SK-N-SH treated with all-trans-retinoic acid at 6 μM for 48 hours (cell line): ENCODE measurements around the gene GSDMA.

ENCODE experiments used
- ATAC-seq: fragments of 200-7000 bp; cut with Tn5 transposase; 3 replicates; pipeline ENCODE4 v1.9.1; 2020; ENCODE audit warnings: mild to moderate bottlenecking, moderate library complexity
- ARNTL ChIP-seq: fragments of 450-650 bp; formaldehyde crosslinking; IDR thresholded peaks from 2 replicates; pipeline ENCODE4 v1.5.0; 2020; ENCODE audit warnings: low read depth, mild to moderate bottlenecking, moderate library complexity, borderline replicate concordance
- BACH2 ChIP-seq: fragments of 250-450 bp; sonication (Bioruptor Pico); IDR thresholded peaks from 2 replicates; pipeline ENCODE4 v1.9.0; 2021; ENCODE audit warnings: mild to moderate bottlenecking, borderline replicate concordance
- CSDC2 ChIP-seq: fragments of 250-450 bp; sonication (Bioruptor Pico); IDR thresholded peaks from 2 replicates; pipeline ENCODE4 v1.5.0; 2020; ENCODE audit warnings: mild to moderate bottlenecking, moderate library complexity
- CSRNP3 ChIP-seq: fragments of 250-450 bp; sonication (Bioruptor Pico); IDR thresholded peaks from 2 replicates; pipeline ENCODE4 v1.5.1; 2021; ENCODE audit warnings: mild to moderate bottlenecking, moderate library complexity
- ESRRG ChIP-seq: fragments of 250-450 bp; sonication (Bioruptor Pico); IDR thresholded peaks from 2 replicates; pipeline ENCODE4 v1.6.1; 2021; ENCODE audit warnings: mild to moderate bottlenecking
- GLIS3 ChIP-seq: fragments of 250-450 bp; sonication (Bioruptor Pico); IDR thresholded peaks from 2 replicates; pipeline ENCODE4 v1.5.0; 2020; ENCODE audit warnings: mild to moderate bottlenecking, moderate library complexity
- ISL1 ChIP-seq: fragments of 250-450 bp; sonication (Bioruptor Pico); IDR thresholded peaks from 2 replicates; pipeline ENCODE4 v2.1.2; 2022; ENCODE audit warnings: mild to moderate bottlenecking, moderate library complexity
- OSR1 ChIP-seq: fragments of 250-450 bp; sonication (Bioruptor Pico); IDR thresholded peaks from 2 replicates; pipeline ENCODE4 v1.8.0; 2022; ENCODE audit warnings: moderate library complexity, mild to moderate bottlenecking, inconsistent platforms
- PATZ1 ChIP-seq: fragments of 250-450 bp; sonication (Bioruptor Pico); IDR thresholded peaks from 2 replicates; pipeline ENCODE4 v1.8.0; 2020; ENCODE audit warnings: mild to moderate bottlenecking, moderate library complexity, borderline replicate concordance
- POU6F1 ChIP-seq: fragments of 250-450 bp; sonication (Bioruptor Pico); IDR thresholded peaks from 2 replicates; pipeline ENCODE4 v1.8.0; 2021; ENCODE audit warnings: low read depth, mild to moderate bottlenecking, moderate library complexity, borderline replicate concordance
- PPARA ChIP-seq: fragments of 250-450 bp; sonication (Bioruptor Pico); IDR thresholded peaks from 2 replicates; pipeline ENCODE4 v1.5.0; 2020; ENCODE audit warnings: mild to moderate bottlenecking, borderline replicate concordance
- RARB ChIP-seq: fragments of 250-450 bp; sonication (Bioruptor Pico); IDR thresholded peaks from 2 replicates; pipeline ENCODE4 v1.8.0; 2021; ENCODE audit warnings: mild to moderate bottlenecking, moderate library complexity
- SNAI2 ChIP-seq: fragments of 250-450 bp; sonication (Bioruptor Pico); IDR thresholded peaks from 2 replicates; pipeline ENCODE4 v1.5.0; 2020; ENCODE audit warnings: mild to moderate bottlenecking, moderate library complexity
- TCF4 ChIP-seq: fragments of 250-450 bp; sonication (Bioruptor Pico); IDR thresholded peaks from 2 replicates; pipeline ENCODE4 v1.8.0; 2021; ENCODE audit warnings: mild to moderate bottlenecking, moderate library complexity, borderline replicate concordance
- TOX ChIP-seq: fragments of 250-450 bp; sonication (Bioruptor Pico); IDR thresholded peaks from 2 replicates; pipeline ENCODE4 v1.8.0; 2021; ENCODE audit warnings: mild to moderate bottlenecking, moderate library complexity, borderline replicate concordance
- TSHZ2 ChIP-seq: fragments of 250-450 bp; sonication (Bioruptor Pico); IDR thresholded peaks from 2 replicates; pipeline ENCODE4 v1.5.0; 2020; ENCODE audit warnings: mild to moderate bottlenecking, moderate library complexity
- ZC3H10 ChIP-seq: fragments of 250-450 bp; sonication (Bioruptor Pico); IDR thresholded peaks from 2 replicates; pipeline ENCODE4 v1.5.1; 2021; ENCODE audit warnings: mild to moderate bottlenecking, moderate library complexity
- ZFP3 ChIP-seq: fragments of 250-450 bp; sonication (Bioruptor Pico); IDR thresholded peaks from 2 replicates; pipeline ENCODE4 v1.5.0; 2020; ENCODE audit warnings: mild to moderate bottlenecking, moderate library complexity
- ZFP30 ChIP-seq: fragments of 450-650 bp; formaldehyde crosslinking; IDR thresholded peaks from 2 replicates; pipeline ENCODE4 v1.5.0; 2022; ENCODE audit warnings: mild to moderate bottlenecking, moderate library complexity
- ZNF565 ChIP-seq: fragments of 450-650 bp; formaldehyde crosslinking; conservative IDR thresholded peaks from 2 replicates; pipeline ENCODE4 v1.5.0; 2020; ENCODE audit warnings: low read depth, mild to moderate bottlenecking, moderate library complexity
- ZNF70 ChIP-seq: fragments of 450-650 bp; formaldehyde crosslinking; IDR thresholded peaks from 2 replicates; pipeline ENCODE4 v1.5.0; 2020; ENCODE audit warnings: mild to moderate bottlenecking, moderate library complexity
- ZNF8 ChIP-seq: fragments of 450-650 bp; formaldehyde crosslinking; IDR thresholded peaks from 2 replicates; pipeline ENCODE4 v1.5.0; 2020; ENCODE audit warnings: mild to moderate bottlenecking, moderate library complexity
- TF ChIP-seq, protein P1 (sequence below): fragments of 250-450 bp; sonication (Bioruptor Pico); IDR thresholded peaks from 2 replicates; pipeline ENCODE4 v1.5.1; 2020; ENCODE audit warnings: low read depth, mild to moderate bottlenecking, moderate library complexity

Gene GSDMA

GRCh38 chr17:39979893-39980350 is 17.1 kb downstream of the GSDMA start:
- no peak for TF ChIP-seq CSDC2 (CRISPR knock-in tag)
- TF ChIP-seq TOX (CRISPR knock-in tag): no peak
- TF ChIP-seq TSHZ2 (CRISPR knock-in tag): no peak
- no peak for TF ChIP-seq RARB (CRISPR knock-in tag)
- TF ChIP-seq ISL1 (CRISPR knock-in tag): no peak
- TF ChIP-seq POU6F1 (CRISPR knock-in tag): no peak
- no peak for TF ChIP-seq GLIS3 (CRISPR knock-in tag)
- no peak for TF ChIP-seq TCF4 (CRISPR knock-in tag)
- no peak for TF ChIP-seq ESRRG (CRISPR knock-in tag)
- TF ChIP-seq SNAI2 (CRISPR knock-in tag): no peak
- TF ChIP-seq ZNF70 (CRISPR knock-in tag): no peak
- no peak for TF ChIP-seq PATZ1 (CRISPR knock-in tag)
- TF ChIP-seq, protein P1, sequence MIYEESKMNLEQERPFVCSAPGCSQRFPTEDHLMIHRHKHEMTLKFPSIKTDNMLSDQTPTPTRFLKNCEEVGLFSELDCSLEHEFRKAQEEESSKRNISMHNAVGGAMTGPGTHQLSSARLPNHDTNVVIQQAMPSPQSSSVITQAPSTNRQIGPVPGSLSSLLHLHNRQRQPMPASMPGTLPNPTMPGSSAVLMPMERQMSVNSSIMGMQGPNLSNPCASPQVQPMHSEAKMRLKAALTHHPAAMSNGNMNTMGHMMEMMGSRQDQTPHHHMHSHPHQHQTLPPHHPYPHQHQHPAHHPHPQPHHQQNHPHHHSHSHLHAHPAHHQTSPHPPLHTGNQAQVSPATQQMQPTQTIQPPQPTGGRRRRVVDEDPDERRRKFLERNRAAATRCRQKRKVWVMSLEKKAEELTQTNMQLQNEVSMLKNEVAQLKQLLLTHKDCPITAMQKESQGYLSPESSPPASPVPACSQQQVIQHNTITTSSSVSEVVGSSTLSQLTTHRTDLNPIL (CRISPR knock-in tag): no peak
- TF ChIP-seq BACH2: no peak
- TF ChIP-seq ZC3H10 (CRISPR knock-in tag): no peak
- no peak for TF ChIP-seq ZNF8 (CRISPR knock-in tag)
- TF ChIP-seq ZFP30: no peak
- no peak for TF ChIP-seq OSR1 (CRISPR knock-in tag)
- peak; percentile 64 for ATAC-seq

DNA sequence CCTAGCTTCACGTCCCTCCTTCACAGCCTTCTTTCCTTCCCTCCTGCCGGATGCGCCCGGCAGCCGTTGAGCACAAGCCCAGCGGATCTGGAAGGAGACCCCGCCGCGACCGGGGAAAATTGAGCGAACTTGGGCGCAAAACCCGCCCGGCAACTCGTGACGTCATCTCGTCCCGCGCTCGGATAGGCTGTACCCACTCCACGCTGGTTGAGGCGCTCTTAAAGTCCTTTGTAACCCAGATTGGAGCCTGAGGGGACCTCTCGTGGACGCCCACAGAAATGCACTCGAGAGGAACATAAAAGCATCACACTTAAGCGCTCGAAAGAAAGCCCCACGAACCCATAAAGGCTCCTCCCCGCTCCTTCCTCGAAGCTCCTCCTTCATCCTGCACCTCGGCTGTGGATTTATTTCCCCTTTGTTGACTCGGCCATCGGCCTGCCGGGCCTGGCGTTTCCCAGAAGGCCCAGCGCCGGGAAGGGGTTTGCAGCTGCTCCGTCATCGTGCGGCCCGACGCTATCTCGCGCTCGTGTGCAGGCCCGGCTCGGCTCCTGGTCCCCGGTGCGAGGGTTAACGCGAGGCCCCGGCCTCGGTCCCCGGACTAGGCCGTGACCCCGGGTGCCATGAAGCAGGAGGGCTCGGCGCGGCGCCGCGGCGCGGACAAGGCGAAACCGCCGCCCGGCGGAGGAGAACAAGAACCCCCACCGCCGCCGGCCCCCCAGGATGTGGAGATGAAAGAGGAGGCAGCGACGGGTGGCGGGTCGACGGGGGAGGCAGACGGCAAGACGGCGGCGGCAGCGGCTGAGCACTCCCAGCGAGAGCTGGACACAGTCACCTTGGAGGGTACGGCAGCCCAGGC is 17.8 kb downstream of the GSDMA start, which contains the start of gene PSMD3:
PSMD3 (plus strand) TSS at position 457 of the 856 bp plus-strand sequence; CDS start at position 621, 164 bp downstream.
- ATAC-seq: peak; percentile 95
- TF ChIP-seq ZC3H10 (CRISPR knock-in tag): no peak
- no peak for TF ChIP-seq ZNF565
- TF ChIP-seq TSHZ2 (CRISPR knock-in tag): no peak
- no peak for TF ChIP-seq SNAI2 (CRISPR knock-in tag)
- TF ChIP-seq CSRNP3: no peak
- TF ChIP-seq ZNF70 (CRISPR knock-in tag): peak; percentile 25; the same call in 1 of the 2 replicates
- TF ChIP-seq CSDC2 (CRISPR knock-in tag): no peak
- no peak for TF ChIP-seq GLIS3 (CRISPR knock-in tag)
- TF ChIP-seq TOX (CRISPR knock-in tag): no peak
- no peak for TF ChIP-seq BACH2
- TF ChIP-seq RARB (CRISPR knock-in tag): no peak
- no peak for TF ChIP-seq ESRRG (CRISPR knock-in tag)
- TF ChIP-seq ZFP30: no peak
- no peak for TF ChIP-seq PPARA (CRISPR knock-in tag)
- TF ChIP-seq ARNTL: no peak
- peak; percentile 25; the same call in 1 of the 2 replicates for TF ChIP-seq ZFP3 (CRISPR knock-in tag)
- 0 out of 2 replicates have a peak, but pooled peaks have one; percentile 15 for TF ChIP-seq TCF4 (CRISPR knock-in tag)
- TF ChIP-seq PATZ1 (CRISPR knock-in tag): peak; percentile 57; the same call in 1 of the 2 replicates
